ENCODE data around the gene COL20A1.
"Not testable (repeated sequence)": the region's sequence is repeated elsewhere in the genome, so short reads cannot be mapped to it uniquely, and the experiment has no call there.

The COL20A1 gene

DNA sequence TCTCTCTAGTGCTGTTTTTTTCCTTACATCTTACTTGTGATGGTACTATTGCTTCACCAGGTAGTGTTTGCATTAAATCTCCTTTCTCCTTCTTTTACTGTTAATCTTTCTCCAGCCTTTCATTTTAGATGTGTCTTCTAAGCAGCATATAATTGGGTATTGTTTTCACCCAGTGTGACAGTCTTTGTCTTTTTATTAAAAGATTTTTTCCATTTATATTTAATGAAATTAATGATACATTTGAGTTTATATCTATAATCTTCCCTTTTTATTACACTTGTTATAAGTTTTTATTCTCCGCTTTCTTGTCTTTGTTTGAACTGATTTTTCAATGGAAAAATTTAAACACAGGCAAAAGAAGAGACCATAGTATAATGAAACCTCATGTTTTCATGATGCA, 8.7 kb downstream of the COL20A1 start:
- TF ChIP-seq, protein P1, sequence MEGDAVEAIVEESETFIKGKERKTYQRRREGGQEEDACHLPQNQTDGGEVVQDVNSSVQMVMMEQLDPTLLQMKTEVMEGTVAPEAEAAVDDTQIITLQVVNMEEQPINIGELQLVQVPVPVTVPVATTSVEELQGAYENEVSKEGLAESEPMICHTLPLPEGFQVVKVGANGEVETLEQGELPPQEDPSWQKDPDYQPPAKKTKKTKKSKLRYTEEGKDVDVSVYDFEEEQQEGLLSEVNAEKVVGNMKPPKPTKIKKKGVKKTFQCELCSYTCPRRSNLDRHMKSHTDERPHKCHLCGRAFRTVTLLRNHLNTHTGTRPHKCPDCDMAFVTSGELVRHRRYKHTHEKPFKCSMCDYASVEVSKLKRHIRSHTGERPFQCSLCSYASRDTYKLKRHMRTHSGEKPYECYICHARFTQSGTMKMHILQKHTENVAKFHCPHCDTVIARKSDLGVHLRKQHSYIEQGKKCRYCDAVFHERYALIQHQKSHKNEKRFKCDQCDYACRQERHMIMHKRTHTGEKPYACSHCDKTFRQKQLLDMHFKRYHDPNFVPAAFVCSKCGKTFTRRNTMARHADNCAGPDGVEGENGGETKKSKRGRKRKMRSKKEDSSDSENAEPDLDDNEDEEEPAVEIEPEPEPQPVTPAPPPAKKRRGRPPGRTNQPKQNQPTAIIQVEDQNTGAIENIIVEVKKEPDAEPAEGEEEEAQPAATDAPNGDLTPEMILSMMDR (IDR thresholded peaks at IDR 0.05; ENCODE audit: insufficient read depth, low read length, poor library complexity, severe bottlenecking): no peak
- no peak for DNase-seq (ENCODE audit: extremely low read depth, insufficient read length)
- H3K4me3 ChIP-seq (replicated peaks; ENCODE audit: low read depth, low read length): no peak overlapping the region
- H3K27me3 ChIP-seq (replicated peaks; ENCODE audit: control insufficient read depth, insufficient read depth, low read length): no peaks in the 10 kb centered on the region
- H3K36me3 ChIP-seq (ENCODE audit: control insufficient read depth, insufficient read depth, low read length): no peaks in the 10 kb centered on the region

GRCh38 chr20:63303095-63303666, 10.2 kb downstream of the COL20A1 start:
- no peak for DNase-seq (ENCODE audit: extremely low read depth, insufficient read length)

GRCh38 chr20:63305393-63305792, 12.4 kb downstream of the COL20A1 start:
- TF ChIP-seq, protein P1 (IDR thresholded peaks at IDR 0.05; ENCODE audit: insufficient read depth, low read length, poor library complexity, severe bottlenecking): no peak
- no peaks in the 10 kb centered on the region for H3K36me3 ChIP-seq (ENCODE audit: control insufficient read depth, insufficient read depth, low read length)
- DNase-seq (ENCODE audit: extremely low read depth, insufficient read length): no peak
- no peaks in the 10 kb centered on the region; the same call in 1 of the 2 replicates for H3K27me3 ChIP-seq (replicated peaks; ENCODE audit: control insufficient read depth, insufficient read depth, low read length)
- no peak overlapping the region for H3K4me3 ChIP-seq (replicated peaks; ENCODE audit: low read depth, low read length)

More at GRCh38 chr20:63303095-63303666, 10.2 kb downstream of the COL20A1 start:
- H3K36me3 ChIP-seq (ENCODE audit: control insufficient read depth, insufficient read depth, low read length): no peaks in the 10 kb centered on the region
- no peaks in the 10 kb centered on the region for H3K27me3 ChIP-seq (replicated peaks; ENCODE audit: control insufficient read depth, insufficient read depth, low read length)
- TF ChIP-seq, protein P1 (IDR thresholded peaks at IDR 0.05; ENCODE audit: insufficient read depth, low read length, poor library complexity, severe bottlenecking): no peak
- no peak overlapping the region for H3K4me3 ChIP-seq (replicated peaks; ENCODE audit: low read depth, low read length)

DNA sequence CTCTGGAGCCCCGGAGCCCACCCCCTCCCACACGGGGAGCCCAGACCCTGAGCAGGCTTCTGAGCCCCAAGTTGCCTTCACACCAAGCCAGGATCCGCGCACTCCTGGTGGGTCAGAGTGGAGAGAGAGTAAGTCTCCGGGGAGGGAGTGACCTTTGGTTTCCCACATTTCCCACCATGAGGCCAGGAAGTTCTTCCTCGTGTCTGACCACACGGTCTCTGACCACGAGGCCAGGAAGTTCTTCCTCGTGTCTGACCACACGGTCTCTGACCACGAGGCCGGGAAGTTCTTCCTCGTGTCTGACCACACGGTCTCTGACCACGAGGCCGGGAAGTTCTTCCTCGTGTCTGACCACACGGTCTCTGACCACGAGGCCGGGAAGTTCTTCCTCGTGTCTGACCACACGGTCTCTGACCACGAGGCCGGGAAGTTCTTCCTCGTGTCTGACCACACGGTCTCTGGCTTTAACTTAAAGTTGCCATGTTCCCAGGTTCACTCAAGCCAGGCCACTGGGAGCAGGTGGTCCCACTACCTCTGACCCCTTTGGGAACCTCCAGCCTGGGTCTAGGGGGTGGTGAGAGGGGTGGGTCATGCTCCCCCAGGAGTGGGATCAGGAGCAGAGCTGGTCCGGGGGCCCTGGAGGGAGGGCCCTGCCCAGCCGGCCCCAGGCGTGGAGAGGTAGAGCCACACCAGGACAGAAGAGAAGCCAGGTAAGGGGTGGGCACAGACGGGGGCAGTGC, 13.1 kb downstream of the COL20A1 start:
- H3K27me3 ChIP-seq (replicated peaks; ENCODE audit: control insufficient read depth, insufficient read depth, low read length): not testable (repeated sequence)

GRCh38 chr20:63306673-63307537, 13.9 kb downstream of the COL20A1 start:
- H3K27me3 ChIP-seq (replicated peaks; ENCODE audit: control insufficient read depth, insufficient read depth, low read length): no peaks in the 10 kb centered on the region; the same call in 1 of the 2 replicates
- no peak for DNase-seq (ENCODE audit: extremely low read depth, insufficient read length)
- H3K36me3 ChIP-seq (ENCODE audit: control insufficient read depth, insufficient read depth, low read length): no peaks in the 10 kb centered on the region
- TF ChIP-seq, protein P1 (IDR thresholded peaks at IDR 0.05; ENCODE audit: insufficient read depth, low read length, poor library complexity, severe bottlenecking): no peak
- no peak overlapping the region for H3K4me3 ChIP-seq (replicated peaks; ENCODE audit: low read depth, low read length)

More for the DNA sequence above, 13.1 kb downstream of the COL20A1 start:
- not testable (repeated sequence) for DNase-seq (ENCODE audit: extremely low read depth, insufficient read length); H3K4me3 ChIP-seq (replicated peaks; ENCODE audit: low read depth, low read length); H3K36me3 ChIP-seq (ENCODE audit: control insufficient read depth, insufficient read depth, low read length)
